Fibroblast of lung (primary cell): ENCODE data around the gene ACAA2. TPM values are rescaled to one million over a fixed set of nuclear protein-coding genes. Genes with fewer than 3 reads are reported as not detected.

Experiments used
- DNase-seq, 2 donors: peaks; one replicate each; pipeline versions ENCODE4 v3.0.0 to v3.0.0-alpha.2; 2010; ENCODE audit warnings: low read depth in 2 of 2
- H2AFZ ChIP-seq: 2 replicates; pipeline ENCODE4 v1.5.1; 2012; ENCODE audit warnings: low read length, control low read depth, inconsistent platforms
- H3K27ac ChIP-seq: 2 replicates; pipeline ENCODE4 v1.5.1; 2011; ENCODE audit warnings: low read length, control low read depth; ENCODE audit not compliant: insufficient read depth
- H3K27me3 ChIP-seq: 2 replicates; pipeline ENCODE4 v1.5.1; 2011; ENCODE audit warnings: mild to moderate bottlenecking, low read length; ENCODE audit not compliant: control insufficient read depth, insufficient read depth
- H3K36me3 ChIP-seq: 2 replicates; pipeline ENCODE4 v1.5.1; 2011; ENCODE audit warnings: low read length; ENCODE audit not compliant: control insufficient read depth, insufficient read depth
- H3K4me1 ChIP-seq: 2 replicates; pipeline ENCODE4 v1.5.1; 2011; ENCODE audit warnings: low read length; ENCODE audit not compliant: control insufficient read depth, insufficient read depth; ENCODE audit errors: extremely low read depth
- H3K4me2 ChIP-seq: 2 replicates; pipeline ENCODE4 v1.5.1; 2011; ENCODE audit warnings: low read length, control low read depth; ENCODE audit not compliant: insufficient read depth; ENCODE audit errors: extremely low read depth
- H3K4me3 ChIP-seq, 4 experiments: fragments of 200-600 bp in 1 of 4; sonication (generic) in 1 of 4; replicated peaks in 1 of 4; 2 replicates each; pipeline ENCODE4 v1.5.1; 2011 to 2016; ENCODE audit warnings: low read length in 4 of 4, low read depth in 3 of 4, mild to moderate bottlenecking in 3 of 4, control low read depth in 2 of 4, inconsistent platforms in 1 of 4, mixed read lengths in 1 of 4; ENCODE audit not compliant: insufficient read depth in 1 of 4; ENCODE audit errors: control extremely low read depth in 1 of 4
- H3K79me2 ChIP-seq: 2 replicates; pipeline ENCODE4 v1.5.1; 2012; ENCODE audit warnings: mild to moderate bottlenecking, low read length, inconsistent platforms; ENCODE audit not compliant: control insufficient read depth, insufficient read depth
- H3K9ac ChIP-seq: 2 replicates; pipeline ENCODE4 v1.5.1; 2011; ENCODE audit warnings: mild to moderate bottlenecking, low read length, control low read depth; ENCODE audit not compliant: insufficient read depth
- H3K9me3 ChIP-seq: 2 replicates; pipeline ENCODE4 v1.5.1; 2012; ENCODE audit warnings: low read depth, low read length; ENCODE audit not compliant: control insufficient read depth, insufficient read depth
- H4K20me1 ChIP-seq: 2 replicates; pipeline ENCODE4 v1.5.1; 2011; ENCODE audit warnings: low read length; ENCODE audit not compliant: control insufficient read depth, insufficient read depth; ENCODE audit errors: extremely low read depth
- EZH2 ChIP-seq: IDR thresholded peaks from 2 replicates; pipeline ENCODE4 v1.5.1; 2012; ENCODE audit warnings: low read length, control low read depth, mild to moderate bottlenecking; ENCODE audit errors: missing control alignments
- polyA plus RNA-seq, 2 donors: library from polyadenylated mRNA; depleted of rRNA in 1 of 2; stranded (reverse) in 1 of 2; unstranded in 1 of 2; fragments of >200 nt; gene quantifications; 2 replicates each; pipeline ENCODE4 v1.2.1, GENCODE V29; 2011 to 2012; ENCODE audit warnings: missing spikeins in 1 of 2
- total RNA-seq: library from RNA; depleted of rRNA; stranded (reverse); fragments of >200 nt; gene quantifications from 2 replicates; pipeline ENCODE4 v1.2.1, GENCODE V29; 2014
- TF ChIP-seq, protein P1 (sequence below), 2 donors: IDR thresholded peaks in 1 of 2; conservative IDR thresholded peaks in 1 of 2; 1 replicate in 1 of 2; 2 replicates in 1 of 2; pipeline ENCODE4 v1.5.1; 2011 to 2012; ENCODE audit warnings: low read length in 2 of 2, control low read depth in 1 of 2, inconsistent platforms in 1 of 2, low read depth in 1 of 2, mild to moderate bottlenecking in 1 of 2

The ACAA2 gene
- total and polyA plus RNA-seq, 2 donors (not counting 1 experiment from before 2014, with no cell fraction given), result 27.1 to 38.5 TPM

DNA sequence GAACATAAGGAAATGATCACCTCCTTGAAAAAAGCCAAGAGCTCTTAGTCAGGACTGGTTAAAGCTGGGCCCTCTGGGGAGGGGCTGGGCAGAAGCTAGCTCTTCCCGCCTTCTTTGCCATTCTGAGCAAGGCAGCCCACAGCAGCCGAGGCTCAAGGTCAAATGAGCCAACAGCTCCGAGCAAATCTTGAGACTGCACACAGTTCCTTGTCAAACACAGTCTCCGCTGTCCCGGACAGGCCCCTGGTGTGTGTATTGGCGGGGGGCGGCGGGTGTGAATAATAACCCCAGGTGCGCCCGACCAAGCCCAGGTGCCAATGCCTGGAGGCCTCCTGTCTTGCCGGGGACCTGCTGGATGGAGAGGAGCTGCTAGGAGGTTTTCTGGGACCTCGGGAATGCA, 46.4 kb upstream of the ACAA2 start:
- no peaks in the 10 kb centered on the region for H3K4me1 ChIP-seq
- no peaks in the 10 kb centered on the region for H4K20me1 ChIP-seq
- no peak overlapping the region for H2AFZ ChIP-seq
- no peaks in the 10 kb centered on the region for H3K36me3 ChIP-seq
- DNase-seq, result no peak
- H3K4me2 ChIP-seq, result no peak overlapping the region
- no peaks in the 10 kb centered on the region for H3K79me2 ChIP-seq
- H3K27me3 ChIP-seq, result no peaks in the 10 kb centered on the region
- H3K27ac ChIP-seq, result no peak overlapping the region
- TF ChIP-seq EZH2, result no peak
- TF ChIP-seq, protein P1, sequence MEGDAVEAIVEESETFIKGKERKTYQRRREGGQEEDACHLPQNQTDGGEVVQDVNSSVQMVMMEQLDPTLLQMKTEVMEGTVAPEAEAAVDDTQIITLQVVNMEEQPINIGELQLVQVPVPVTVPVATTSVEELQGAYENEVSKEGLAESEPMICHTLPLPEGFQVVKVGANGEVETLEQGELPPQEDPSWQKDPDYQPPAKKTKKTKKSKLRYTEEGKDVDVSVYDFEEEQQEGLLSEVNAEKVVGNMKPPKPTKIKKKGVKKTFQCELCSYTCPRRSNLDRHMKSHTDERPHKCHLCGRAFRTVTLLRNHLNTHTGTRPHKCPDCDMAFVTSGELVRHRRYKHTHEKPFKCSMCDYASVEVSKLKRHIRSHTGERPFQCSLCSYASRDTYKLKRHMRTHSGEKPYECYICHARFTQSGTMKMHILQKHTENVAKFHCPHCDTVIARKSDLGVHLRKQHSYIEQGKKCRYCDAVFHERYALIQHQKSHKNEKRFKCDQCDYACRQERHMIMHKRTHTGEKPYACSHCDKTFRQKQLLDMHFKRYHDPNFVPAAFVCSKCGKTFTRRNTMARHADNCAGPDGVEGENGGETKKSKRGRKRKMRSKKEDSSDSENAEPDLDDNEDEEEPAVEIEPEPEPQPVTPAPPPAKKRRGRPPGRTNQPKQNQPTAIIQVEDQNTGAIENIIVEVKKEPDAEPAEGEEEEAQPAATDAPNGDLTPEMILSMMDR (conservative IDR thresholded peaks at IDR 0.05 in 1 of 2, IDR thresholded peaks at IDR 0.05 in 1 of 2; ENCODE audit: low read depth in 1 of 2, low read length in 2 of 2), result no peak
- H3K9me3 ChIP-seq, result no peaks in the 10 kb centered on the region
- H3K9ac ChIP-seq, result no peak overlapping the region
- no peak overlapping the region for H3K4me3 ChIP-seq

DNA sequence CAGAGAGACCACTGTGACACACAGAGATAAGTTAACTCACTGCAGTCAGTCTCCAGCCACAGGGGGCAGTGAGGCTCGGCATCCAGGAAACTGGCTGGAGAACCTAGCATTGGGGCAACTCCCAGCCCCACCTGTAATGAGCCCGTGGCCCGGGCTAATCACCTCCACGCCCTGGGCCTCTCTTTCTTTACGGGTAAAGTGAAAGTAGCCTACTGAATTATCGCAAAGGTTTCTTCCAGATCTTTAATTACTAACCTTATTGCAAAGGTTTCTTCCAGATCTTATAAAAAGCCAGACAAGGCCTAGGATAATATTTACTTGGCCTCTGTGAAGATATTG, 45.7 kb upstream of the ACAA2 start:
- no peaks in the 10 kb centered on the region for H4K20me1 ChIP-seq
- H3K79me2 ChIP-seq, result no peaks in the 10 kb centered on the region
- H3K4me3 ChIP-seq, result no peak overlapping the region
- H3K4me1 ChIP-seq, result no peaks in the 10 kb centered on the region
- no peak overlapping the region for H3K27ac ChIP-seq
- no peaks in the 10 kb centered on the region for H3K36me3 ChIP-seq
- no peak for DNase-seq
- H3K9ac ChIP-seq, result no peak overlapping the region
- no peaks in the 10 kb centered on the region for H3K27me3 ChIP-seq
- no peak overlapping the region for H2AFZ ChIP-seq
- H3K4me2 ChIP-seq, result no peak overlapping the region
- no peaks in the 10 kb centered on the region for H3K9me3 ChIP-seq
- TF ChIP-seq EZH2, result no peak
- TF ChIP-seq, protein P1 (conservative IDR thresholded peaks at IDR 0.05 in 1 of 2, IDR thresholded peaks at IDR 0.05 in 1 of 2; ENCODE audit: low read depth in 1 of 2, low read length in 2 of 2), result no peak

DNA sequence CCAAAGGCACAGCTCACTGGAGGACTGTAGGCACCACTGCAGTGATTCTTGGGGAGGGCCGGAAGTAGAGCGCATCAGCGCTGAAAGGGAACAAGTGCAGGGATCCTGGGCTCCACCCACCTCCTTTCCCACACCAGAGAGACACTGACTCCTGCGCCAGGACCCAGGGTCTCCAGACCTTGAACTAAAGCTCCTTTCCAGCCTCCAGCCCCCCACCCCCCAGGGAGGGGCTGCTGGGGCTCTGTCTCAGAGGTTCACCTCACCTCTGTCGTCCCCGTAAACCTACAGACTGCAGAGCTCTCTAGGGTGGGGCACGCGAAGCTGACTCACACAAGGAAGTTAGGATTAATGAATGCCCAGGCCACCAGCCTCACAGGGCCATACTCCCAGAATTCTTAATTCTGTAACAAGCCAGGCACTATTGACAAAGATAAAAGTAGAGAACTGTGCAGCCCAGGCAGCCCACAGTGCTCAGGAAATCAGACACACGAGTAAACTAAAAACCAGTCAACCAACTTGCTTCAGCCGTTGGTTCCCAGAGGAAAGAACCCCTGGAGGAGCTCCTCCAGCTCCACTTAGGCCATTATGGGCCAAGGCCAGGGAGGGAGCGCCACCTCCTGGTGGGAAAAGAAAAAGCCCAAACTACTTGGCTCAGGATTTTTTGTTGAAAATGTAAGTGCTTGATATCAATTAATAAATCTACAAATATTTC, 45.1 kb upstream of the ACAA2 start:
- TF ChIP-seq EZH2, result no peak
- TF ChIP-seq, protein P1 (conservative IDR thresholded peaks at IDR 0.05 in 1 of 2, IDR thresholded peaks at IDR 0.05 in 1 of 2; ENCODE audit: low read depth in 1 of 2, low read length in 2 of 2), result peak; percentile 87 to 96
- H3K27ac ChIP-seq, result no peak overlapping the region
- no peak overlapping the region for H2AFZ ChIP-seq

More for the DNA sequence above, 45.1 kb upstream of the ACAA2 start:
- Histone ChIP-seq H4K20me1 (no peaks in the 10 kb centered on the region), H3K36me3 (no peaks in the 10 kb centered on the region), H3K79me2 (no peaks in the 10 kb centered on the region), H3K4me1 (no peaks in the 10 kb centered on the region), H3K4me2 (no peak overlapping the region), H3K9me3 (no peaks in the 10 kb centered on the region), H3K4me3 (no peak overlapping the region), H3K27me3 (no peaks in the 10 kb centered on the region), H3K9ac (no peak overlapping the region)
- DNase-seq, result peak; percentile 62 to 79
